Jurkat, Clone E6-1 (cell line): ENCODE results near the gene PDS5B.
A peak's percentile ranks its signal among the peaks of the same experiment; 100 is the strongest.
"Not testable (repeated sequence)": the region's sequence is repeated elsewhere in the genome, so short reads cannot be mapped to it uniquely, and the experiment has no call there.

Experiments
- DNase-seq: peaks from one replicate; pipeline ENCODE4 v3.0.0-alpha.2; 2011; ENCODE audit warnings: low read depth, low spot score
- H3K4me3 ChIP-seq: 2 replicates; pipeline ENCODE4 v1.5.1; 2011; ENCODE audit warnings: mild to moderate bottlenecking, low read length, control low read depth, moderate library complexity

PDS5B gene

DNA sequence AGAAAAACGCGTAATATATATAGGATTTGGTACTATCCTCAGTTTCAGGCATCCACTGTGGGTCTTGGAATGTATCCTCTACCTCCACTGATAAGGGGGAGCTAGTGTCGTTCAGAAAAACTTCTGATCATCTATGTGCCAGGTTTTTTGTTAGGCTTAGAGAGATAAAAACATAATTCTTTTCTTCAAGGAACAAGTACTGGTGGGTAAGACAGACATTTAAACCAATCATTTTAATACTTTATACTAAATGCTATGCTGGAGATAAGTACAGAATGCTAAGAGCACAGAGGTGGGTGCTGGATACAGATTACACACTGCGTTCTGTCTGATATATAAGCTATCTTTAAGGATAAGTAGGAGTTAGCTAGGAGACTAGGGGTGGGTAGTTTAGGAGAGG, 166.1 kb downstream of the PDS5B start:
- H3K4me3 ChIP-seq, result no peak overlapping the region
- DNase-seq, result no peak

DNA sequence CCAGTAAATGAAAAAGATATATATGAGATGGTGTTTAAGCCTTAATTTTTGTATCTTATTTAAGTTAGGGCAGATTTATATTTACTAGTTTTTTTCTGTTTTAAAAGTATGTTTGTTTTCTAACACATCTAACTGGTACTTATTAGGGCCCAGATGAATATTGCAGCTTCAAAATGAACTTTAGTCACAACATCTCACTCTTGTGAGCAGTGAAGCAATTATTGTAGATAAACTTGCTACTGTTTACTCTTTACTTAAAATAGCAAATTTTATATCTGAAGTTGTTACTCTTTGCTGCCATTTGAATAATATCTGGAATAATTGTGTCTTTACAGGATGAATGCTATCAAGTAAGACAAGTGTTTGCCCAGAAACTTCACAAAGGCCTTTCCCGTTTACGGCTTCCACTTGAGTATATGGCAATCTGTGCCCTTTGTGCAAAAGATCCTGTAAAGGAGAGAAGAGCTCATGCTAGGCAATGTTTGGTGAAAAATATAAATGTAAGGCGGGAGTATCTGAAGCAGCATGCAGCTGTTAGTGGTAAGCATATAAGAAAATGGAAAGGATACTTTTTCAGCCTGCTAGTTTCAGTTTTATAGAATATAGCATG, 166.8 kb downstream of the PDS5B start:
- DNase-seq, result no peak

DNA sequence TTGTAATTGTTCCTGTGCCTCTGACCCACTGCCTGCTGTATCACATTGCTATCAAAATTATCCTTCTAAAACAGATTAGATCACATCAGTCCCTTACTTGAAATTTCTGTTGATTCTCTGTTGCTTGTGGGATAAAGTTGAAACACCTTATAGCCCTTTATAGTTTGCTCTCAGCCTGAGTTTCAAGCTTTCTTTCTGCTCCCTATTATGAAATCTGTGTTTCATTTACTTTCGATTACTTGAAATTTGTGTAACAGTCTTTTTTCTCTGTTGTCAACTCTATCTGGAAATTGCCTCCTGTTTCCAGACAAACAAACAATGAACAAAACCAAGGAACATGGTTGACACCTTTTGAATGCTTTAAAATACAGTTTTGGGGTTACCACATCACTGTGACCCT, 167.9 kb downstream of the PDS5B start:
- no peak overlapping the region for H3K4me3 ChIP-seq

More for the DNA sequence above, 166.8 kb downstream of the PDS5B start:
- no peak overlapping the region for H3K4me3 ChIP-seq

DNA sequence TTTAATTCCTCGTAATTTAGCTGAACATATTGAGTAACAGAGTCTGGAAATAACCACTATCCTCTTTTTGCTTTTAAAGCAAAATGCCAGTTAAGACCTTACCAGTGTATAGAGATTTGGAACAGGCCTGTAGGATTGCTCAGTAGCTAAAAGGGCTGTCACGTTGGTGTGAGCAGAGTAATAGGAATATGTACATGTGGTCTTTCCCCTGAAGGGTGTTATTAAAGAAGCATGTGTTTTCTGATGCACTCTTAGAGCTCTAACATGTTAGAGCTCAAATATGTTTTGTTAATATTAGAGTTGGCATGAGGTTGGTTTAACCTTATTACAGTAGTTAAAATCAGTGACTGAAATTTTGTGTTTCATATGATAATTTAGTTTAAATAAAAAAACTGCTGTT, 172.9 kb downstream of the PDS5B start:
- H3K4me3 ChIP-seq, result no peak overlapping the region
- no peak for DNase-seq

More for the DNA sequence above, 167.9 kb downstream of the PDS5B start:
- no peak for DNase-seq

DNA sequence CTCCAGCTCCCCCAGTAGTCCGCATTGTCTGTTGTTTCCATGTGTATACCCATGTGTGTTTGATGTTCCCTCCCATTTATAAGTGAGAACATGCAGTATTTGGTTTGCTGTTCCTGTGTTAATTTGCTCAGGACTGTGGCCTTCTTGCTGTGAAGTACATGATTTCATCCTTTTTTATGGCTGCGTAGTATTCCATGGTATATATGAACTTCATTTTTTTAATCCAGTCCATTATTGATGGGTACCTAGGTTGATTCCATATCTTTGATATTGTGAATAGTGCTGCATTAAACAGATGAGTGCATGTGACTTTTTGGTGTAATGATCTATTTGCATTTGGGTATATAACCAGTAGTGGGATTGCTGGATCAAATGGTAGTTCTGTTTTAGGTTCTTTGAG, 175.2 kb downstream of the PDS5B start:
- no peak for DNase-seq
- H3K4me3 ChIP-seq, result no peak overlapping the region

DNA sequence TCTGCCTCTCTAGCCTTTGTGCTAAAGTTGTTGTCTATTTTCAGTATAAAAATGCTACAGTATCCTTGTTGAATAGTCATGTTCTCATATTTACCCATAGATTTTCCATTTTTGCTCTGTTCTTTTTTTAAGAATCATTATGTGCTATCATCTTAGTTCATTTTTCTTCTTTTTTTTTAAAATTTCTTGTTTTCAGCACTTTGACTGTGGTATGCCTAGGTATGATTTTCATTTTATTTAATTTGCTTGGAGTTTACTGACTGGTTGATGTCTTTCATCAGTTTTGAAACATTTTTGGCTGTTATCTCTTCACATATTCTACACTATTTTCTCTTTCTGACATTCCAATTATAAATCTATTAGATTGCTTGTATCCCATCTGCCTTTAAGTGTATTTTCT, 192.9 kb downstream of the PDS5B start:
- no peak for DNase-seq
- no peak overlapping the region for H3K4me3 ChIP-seq

DNA sequence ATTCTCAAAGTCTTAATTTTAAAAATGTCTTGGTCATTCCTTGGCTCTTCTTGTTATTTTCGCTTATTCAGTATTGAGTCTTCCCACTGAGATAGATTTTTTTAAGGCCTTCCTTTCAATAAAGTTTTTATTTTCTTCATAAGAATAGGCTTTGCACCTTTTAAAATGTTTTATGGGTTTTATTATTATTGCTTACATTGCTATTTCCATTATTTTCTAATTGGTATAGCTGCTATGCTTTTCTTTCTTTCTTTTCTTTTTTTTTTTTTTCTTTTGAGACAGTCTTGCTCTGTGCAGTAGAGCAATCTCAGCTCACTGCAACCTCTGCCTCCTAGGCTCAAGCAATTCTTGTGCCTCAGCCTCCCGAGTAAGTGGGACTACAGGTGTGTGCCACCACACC, 195.7 kb downstream of the PDS5B start:
- no peak overlapping the region for H3K4me3 ChIP-seq
- no peak for DNase-seq

DNA sequence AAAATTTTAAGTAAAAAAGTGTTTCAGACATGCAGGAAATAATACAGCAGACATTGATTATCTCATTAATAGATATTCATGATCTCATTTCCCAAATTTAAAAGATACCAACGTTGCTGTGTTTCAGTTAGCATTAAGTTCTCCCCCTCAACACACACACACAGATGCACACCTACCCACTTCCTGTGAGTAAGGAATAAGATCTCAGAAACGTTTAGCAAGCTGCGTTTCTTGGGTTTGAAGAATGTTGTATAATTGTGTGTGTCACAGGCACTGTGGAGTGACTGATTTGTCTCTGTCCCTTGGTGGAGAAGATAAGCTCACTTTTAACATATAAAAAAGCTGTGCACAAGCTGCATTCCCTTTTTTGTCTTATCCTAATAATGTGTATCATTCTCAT, 196.8 kb downstream of the PDS5B start:
- H3K4me3 ChIP-seq, result peak overlapping the region; percentile 30
- peak; percentile 89 for DNase-seq

DNA sequence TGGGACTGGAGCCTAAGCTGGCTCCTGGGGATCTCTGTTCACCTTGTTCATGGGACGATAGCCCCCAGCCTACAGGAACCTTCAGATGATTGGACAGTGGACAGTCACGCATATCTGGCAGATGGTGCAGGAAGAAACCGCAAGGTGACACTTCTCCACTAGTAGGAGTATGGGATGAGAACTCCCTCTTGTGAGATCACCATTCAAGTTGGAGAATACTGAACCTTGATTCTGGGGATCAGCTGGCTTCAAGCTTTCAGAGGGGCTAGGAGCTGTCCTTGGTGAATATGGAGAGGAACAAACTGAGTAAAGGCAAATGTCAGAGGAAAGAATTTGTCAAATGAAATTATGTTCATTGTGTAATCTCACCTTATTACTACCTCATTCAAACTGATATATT, 204.5 kb downstream of the PDS5B start:
- DNase-seq, result no peak
- no peak overlapping the region for H3K4me3 ChIP-seq

DNA sequence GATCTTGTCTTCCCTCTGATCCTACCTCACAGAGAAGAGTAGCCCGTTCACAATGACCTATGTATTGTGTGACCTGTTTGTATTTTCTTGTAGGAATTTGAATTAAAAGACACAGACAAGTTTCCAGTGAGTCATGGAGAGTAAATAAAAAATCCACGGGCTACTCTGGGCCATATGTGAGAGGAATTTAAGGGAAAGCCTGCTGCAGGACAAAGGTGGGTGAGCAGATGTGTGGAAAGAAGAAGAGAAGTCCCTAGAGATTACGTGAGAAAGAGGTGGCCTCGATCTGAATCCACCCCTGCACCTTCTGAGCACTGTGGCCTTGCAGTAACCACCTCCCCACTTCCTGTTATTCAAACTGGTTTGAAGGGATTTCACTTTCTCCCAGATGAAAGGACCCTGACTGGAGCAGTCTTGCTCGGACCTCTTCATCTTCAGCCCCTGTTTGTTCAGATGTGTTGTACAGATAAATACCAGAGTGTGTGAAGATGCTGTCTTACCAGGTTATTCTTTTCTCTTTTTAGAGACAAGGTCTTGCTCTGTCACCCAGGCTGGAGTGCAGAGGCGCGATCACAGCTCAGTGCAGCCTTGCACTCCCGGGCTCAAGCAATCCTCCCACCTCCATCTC, 205.4 kb downstream of the PDS5B start:
- H3K4me3 ChIP-seq, result no peak overlapping the region
- peak; percentile 67 for DNase-seq

DNA sequence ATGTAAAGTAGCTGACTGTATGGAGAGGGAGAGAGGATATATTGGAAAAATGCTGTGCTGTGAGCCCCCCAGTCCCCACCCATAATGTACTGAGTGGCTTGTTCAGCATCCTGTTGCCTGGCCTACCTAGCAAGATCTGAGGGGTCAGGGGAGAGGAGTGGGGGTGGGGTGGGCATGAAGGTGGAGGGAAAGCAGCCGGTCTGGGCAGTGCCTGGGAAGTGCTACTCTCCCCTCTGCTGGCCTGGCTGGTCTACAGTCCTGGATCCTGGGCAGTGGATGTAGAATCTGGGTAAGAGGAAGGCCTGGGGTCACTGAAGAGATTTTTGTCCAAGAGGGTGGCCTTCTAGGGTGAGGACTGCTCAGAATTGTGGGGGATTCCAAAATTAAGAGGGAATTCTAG, 210.5 kb downstream of the PDS5B start:
- no peak overlapping the region for H3K4me3 ChIP-seq
- no peak for DNase-seq

DNA sequence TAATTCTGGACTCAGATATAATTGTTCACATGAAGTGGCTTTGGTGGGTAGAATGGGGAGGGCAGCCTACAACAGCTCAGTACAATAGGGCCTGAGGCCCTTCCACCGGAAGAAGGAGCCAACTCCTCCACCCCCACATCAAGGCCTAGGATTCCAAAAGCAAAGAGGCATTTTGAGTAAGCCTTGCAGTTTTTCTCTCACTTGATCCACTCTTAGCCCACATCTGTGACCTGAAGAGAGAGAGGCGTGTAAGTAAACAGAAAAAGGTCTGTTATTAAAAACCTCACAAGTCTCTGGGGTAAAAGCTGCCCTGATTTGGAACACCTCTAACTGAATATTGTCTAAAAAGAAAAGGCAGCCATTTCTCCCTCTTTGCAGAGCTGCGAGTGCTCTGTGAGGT, 215.9 kb downstream of the PDS5B start:
- DNase-seq, result peak; percentile 61
- H3K4me3 ChIP-seq, result no peak overlapping the region

DNA sequence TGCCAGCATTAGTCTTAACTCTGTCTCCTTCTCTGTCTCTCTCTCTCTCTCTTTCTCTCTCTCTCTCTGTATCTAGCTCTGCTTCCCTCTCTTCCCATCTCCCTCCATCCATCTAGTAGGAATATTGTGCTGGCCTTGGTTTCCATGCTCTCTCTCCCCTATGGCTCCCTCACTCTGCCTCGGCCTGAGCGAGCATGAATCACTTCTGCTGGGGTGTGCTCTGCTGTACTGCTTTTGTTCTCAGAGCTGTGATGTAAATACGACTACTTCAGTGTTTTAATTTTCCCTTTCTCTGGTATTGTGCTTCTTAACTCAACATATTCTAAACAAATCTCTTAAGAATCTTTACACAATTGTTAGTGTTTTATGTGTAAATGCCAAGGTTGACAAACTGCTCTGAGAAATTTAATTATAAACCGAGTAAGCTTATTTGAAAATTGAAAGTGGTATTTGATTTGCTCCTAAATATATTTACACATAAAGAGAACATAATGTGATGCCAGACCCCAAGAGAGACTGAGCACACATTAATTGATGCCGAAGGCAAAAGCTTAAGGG, 218.5 kb downstream of the PDS5B start:
- no peak for DNase-seq
- H3K4me3 ChIP-seq, result no peak overlapping the region

DNA sequence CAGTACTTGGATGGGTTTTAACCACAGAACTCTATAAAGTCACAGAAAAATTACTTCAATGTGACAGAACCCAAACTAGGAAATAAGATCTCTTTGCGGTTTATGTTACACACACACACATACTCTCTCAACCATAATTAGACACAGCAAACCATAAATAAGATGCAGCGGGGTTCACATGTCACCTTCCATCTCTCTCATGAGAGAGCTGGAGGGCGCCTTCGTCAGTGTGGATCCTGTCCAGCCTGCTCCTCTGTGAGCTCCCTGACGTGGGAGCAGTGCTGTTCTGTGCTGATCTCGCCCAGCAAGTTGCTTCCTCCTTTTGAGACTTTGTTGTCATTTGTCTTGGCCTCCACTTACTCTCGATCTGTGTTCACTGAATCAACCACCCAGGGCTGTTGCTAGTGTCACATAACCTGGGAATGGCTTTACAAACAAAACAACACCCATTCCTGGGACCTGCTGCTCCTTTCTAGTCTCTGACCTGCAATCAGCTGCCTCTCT, 225.1 kb downstream of the PDS5B start:
- no peak overlapping the region for H3K4me3 ChIP-seq
- no peak for DNase-seq

DNA sequence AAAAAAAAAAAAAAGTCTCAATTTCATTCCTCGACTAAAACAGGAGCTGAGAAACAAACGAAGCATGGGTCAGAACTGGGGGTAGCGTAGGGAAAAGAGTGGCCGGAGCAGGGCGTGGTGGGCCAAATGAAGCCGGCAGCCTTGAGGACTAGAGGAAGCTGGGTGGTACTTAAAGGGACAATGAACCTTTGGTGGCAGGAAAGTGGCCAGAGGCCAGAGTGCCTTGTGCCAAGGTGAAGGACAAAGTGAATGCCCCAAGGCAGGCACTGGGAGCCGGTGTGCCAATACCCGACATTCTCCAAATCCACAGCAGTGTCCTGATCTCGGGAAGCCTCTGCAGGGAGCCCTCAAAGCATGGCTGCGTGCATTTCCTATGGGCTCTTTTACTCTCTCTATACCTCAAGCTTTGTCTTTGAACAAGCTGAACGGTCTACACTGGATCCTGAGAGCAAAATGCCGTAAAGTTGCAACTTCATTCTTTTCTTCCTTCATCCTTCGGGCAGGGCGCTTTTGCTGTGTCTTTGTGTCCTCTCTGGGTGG, 235.0 kb downstream of the PDS5B start:
- H3K4me3 ChIP-seq, result no peak overlapping the region
- DNase-seq, result no peak

DNA sequence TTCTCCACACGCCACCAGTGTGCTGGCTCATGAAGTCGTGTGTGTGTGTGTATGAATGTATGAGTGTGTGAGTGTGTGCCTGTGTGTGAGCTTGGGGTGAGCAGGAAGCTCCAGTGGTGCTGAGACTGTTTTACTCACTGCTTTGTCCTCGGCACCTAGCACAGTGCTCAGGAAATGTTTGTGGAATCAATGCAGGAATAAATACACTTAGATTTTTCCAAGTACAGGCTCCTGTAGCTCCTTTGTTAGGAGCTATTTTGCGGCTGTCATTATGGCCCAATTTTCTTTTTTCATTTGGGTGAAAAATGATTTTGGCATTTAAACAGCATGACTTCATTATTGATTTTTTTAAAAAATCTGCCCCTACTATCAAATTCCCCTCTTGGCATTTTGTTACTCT, 236.5 kb downstream of the PDS5B start:
- H3K4me3 ChIP-seq, result no peak overlapping the region
- DNase-seq, result no peak

DNA sequence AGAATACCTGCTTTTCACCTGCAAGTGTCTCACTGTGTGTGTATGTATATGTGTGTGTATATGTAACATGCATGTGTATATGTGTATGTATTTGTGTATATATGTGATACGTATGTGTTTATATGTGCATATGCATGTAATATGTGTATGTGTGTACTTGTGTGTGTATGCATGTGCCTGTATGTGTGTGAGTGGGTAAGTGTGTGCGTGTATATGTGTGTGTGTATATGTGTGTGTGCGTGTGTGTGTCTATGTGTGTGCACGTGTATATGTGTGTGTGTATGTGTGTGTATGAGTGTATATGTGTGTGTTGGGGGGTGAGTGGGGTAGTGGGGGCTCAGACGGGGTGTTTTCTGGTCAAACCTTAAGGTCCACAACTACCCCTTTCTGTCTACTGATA, 237.3 kb downstream of the PDS5B start:
- H3K4me3 ChIP-seq, result no peak overlapping the region
- no peak for DNase-seq

DNA sequence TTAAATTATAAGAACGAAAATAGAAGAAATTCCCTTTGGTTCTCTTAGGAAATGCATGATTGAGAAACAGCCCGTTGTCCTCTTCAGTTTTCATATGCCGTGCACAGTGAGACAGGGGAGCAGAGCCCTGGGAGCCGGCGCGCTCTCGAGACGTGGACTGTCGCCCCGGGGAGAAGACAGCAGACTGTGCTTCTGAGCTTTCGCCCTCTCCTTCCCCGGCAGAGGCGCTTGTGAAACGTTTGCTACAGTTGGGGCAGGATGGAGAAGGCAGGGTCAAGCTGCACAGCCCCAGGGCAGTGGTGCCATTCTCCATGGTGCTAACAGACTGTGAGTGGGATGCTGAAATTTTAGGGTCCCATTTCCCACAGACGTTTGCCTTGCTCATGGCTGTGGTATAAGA, 237.8 kb downstream of the PDS5B start:
- no peak for DNase-seq
- H3K4me3 ChIP-seq, result no peak overlapping the region

DNA sequence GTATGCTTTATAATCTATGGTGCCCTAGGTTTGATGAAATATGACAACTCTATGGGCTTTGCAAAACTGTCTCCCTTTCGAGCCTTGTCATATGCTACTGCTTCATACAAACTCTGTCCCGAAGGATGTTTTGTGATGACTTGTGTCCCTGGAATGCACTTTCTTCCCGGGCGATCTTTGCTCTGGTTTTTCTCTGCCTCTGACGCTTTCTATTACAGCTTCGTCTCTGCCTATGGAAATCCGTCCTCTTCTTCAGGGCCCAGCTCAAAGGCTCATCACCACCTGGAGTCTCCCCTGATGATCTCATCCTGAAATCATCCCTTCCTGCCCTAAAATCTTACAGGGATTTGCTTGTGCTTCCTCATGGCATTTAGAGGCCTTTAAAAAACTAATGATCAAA, 238.4 kb downstream of the PDS5B start:
- DNase-seq, result no peak
- H3K4me3 ChIP-seq, result no peak overlapping the region

DNA sequence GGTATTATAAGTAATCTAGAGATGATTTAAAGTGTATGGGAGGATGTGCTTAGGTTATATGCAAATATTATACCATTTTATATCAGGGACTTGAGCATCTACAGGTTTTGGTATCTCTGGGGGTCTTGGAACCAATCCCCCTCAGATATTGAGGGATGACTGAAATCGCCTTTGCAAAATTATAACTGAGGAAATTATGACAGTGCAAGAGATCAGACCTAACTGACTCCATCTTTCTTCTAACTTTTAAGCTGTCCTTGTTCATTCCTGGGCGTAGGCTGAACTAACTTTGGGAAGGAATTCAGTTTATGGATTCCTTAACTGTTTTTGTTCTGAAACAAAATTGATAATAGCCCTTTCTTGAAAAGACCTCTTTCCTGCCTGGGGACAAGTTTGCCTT, 239.2 kb downstream of the PDS5B start:
- DNase-seq, result no peak
- no peak overlapping the region for H3K4me3 ChIP-seq

DNA sequence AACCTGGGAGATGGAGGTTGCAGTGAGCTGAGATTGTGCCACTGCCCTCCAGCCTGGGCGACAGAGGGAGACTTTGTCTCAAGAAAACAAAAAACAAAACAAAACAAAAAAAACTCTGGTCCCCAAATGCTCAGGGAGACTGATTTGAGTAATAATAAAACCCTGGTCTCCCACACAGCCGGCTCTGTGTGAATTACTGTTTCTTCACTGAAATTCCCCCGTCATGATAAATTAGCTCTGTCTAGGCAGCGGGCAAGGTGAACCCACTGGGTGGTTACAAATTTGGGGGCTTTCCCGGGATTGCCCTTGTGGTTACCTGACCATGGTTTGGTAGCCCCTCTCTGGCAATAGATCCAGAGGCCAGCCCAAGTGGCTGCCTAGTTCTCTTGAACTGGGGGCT, 240.1 kb downstream of the PDS5B start:
- not testable (repeated sequence) for H3K4me3 ChIP-seq, DNase-seq
